Suprapubic skin (tissue), 4 donors: Measurements from ENCODE around the gene ADGRB3. TPM values are rescaled to one million over a fixed set of nuclear protein-coding genes. Genes with fewer than 3 reads are reported as not detected.
A peak's percentile ranks its signal among the peaks of the same experiment; 100 is the strongest.

Experiments
- DNase-seq, 2 donors: peaks; one replicate each; pipeline ENCODE4 v3.0.0-alpha.2; 2019; ENCODE audit warnings: low spot score in 2 of 2
- H3K27ac ChIP-seq: fragments of 200-600 bp; sonication (generic); one replicate; pipeline ENCODE4 v1.5.1; 2019
- H3K27me3 ChIP-seq: fragments of 200-600 bp; sonication (generic); one replicate; pipeline ENCODE4 v1.5.1; 2019
- H3K36me3 ChIP-seq: fragments of 200-600 bp; sonication (generic); one replicate; pipeline ENCODE4 v1.5.1; 2019
- H3K4me1 ChIP-seq: fragments of 200-600 bp; sonication (generic); one replicate; pipeline ENCODE4 v1.5.1; 2019
- H3K4me3 ChIP-seq: fragments of 200-600 bp; sonication (generic); one replicate; pipeline ENCODE4 v1.5.1; 2019; ENCODE audit warnings: mild to moderate bottlenecking
- H3K9me3 ChIP-seq: fragments of 200-600 bp; sonication (generic); one replicate; pipeline ENCODE4 v1.5.1; 2019
- EP300 ChIP-seq: sonication (generic); formaldehyde crosslinking; IDR thresholded peaks from one replicate; pipeline ENCODE4 v1.6.1; 2017; ENCODE audit warnings: antibody characterized with exemption
- POLR2A ChIP-seq, 2 donors: fragments of 450-650 bp; IDR thresholded peaks; one replicate each; pipeline ENCODE4 v1.6.1; 2017; ENCODE audit warnings: antibody characterized with exemption in 2 of 2, mild to moderate bottlenecking in 2 of 2, moderate library complexity in 2 of 2
- POLR2AphosphoS5 ChIP-seq, 3 donors: sonication (generic); formaldehyde crosslinking; IDR thresholded peaks; one replicate each; pipeline ENCODE4 v1.6.1; 2017; ENCODE audit warnings: antibody characterized with exemption in 3 of 3
- WGBS: methylation state at CpG from one replicate; pipeline ENCODE4 v1.1.5; 2018; 5-methylcytosine and 5-hydroxymethylcytosine counted together
- total RNA-seq, 4 donors: library from RNA; depleted of rRNA; stranded (reverse); fragments of >200 nt; gene quantifications; one replicate each; pipeline ENCODE4 v1.1.0, GENCODE V29; 2016
- TF ChIP-seq, protein P1 (sequence below), 2 donors: fragments of 200-600 bp in 1 of 2; fragments of 450-650 bp in 1 of 2; sonication (generic) in 1 of 2; IDR thresholded peaks; one replicate each; pipeline ENCODE4 v1.5.1; 2016 to 2019; ENCODE audit warnings: antibody characterized with exemption in 2 of 2, mild to moderate bottlenecking in 1 of 2, moderate library complexity in 1 of 2

The ADGRB3 gene
- total RNA-seq, 4 donors from 2014 or later, result 0.42 to 2.2 (median 1.3) TPM

DNA sequence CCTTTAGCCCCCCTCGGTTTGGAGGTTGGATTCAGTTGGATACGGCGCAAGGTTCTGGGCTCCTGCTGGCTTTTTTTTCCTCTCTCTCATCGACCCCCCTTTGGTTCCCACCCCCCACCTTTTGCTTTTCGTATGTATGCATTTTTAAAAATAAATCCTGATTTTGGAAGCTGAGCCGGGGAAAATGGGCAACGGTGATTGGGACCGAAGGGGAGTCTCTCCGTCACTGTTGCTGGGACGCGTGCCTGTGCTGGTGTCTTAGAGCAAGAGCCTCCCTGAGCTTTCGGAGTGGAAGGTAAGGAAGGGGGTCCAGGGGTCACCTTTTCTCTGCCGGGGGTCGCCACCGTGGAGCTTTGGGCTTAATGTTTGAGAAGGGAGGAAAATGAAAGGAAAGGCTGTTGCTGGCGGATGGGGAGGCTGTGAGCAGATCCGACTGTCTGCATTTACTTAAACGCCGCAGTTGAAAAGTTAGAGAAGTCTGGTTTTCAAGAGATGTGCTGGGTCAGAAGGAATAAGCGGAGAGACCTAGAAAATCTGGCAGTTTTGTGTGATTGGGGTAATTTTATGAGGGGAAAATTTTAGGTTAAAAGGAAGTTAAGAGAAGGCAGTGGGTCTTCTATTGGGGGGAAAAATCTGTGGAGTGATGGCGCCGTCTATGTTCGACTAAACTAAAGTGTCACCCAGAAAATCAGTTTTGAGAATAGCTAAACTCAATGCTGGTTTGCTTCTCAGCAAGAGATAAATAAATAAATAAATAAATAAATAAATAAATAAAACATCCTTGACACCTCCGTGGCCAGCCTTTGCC, 828 bp downstream of the ADGRB3 start:
- peaks cover 10% of the 10 kb centered on the region for H3K27me3 ChIP-seq
- H3K4me1 ChIP-seq, result peaks cover 33% of the 10 kb centered on the region
- no peaks in the 10 kb centered on the region for H3K9me3 ChIP-seq
- H3K4me3 ChIP-seq, result peak overlapping the region; percentile 63
- WGBS, result 3% methylated on average over 24 of the region's 24 CpGs
- no peaks in the 10 kb centered on the region for H3K36me3 ChIP-seq
- peak overlapping the region; percentile 60 for H3K27ac ChIP-seq
- DNase-seq, result no peak
- TF ChIP-seq EP300 (no peak), POLR2A (IDR thresholded peaks at IDR 0.05) (no peak), POLR2AphosphoS5 (IDR thresholded peaks at IDR 0.05) (no peak)
- TF ChIP-seq, protein P1, sequence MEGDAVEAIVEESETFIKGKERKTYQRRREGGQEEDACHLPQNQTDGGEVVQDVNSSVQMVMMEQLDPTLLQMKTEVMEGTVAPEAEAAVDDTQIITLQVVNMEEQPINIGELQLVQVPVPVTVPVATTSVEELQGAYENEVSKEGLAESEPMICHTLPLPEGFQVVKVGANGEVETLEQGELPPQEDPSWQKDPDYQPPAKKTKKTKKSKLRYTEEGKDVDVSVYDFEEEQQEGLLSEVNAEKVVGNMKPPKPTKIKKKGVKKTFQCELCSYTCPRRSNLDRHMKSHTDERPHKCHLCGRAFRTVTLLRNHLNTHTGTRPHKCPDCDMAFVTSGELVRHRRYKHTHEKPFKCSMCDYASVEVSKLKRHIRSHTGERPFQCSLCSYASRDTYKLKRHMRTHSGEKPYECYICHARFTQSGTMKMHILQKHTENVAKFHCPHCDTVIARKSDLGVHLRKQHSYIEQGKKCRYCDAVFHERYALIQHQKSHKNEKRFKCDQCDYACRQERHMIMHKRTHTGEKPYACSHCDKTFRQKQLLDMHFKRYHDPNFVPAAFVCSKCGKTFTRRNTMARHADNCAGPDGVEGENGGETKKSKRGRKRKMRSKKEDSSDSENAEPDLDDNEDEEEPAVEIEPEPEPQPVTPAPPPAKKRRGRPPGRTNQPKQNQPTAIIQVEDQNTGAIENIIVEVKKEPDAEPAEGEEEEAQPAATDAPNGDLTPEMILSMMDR (IDR thresholded peaks at IDR 0.05), result no peak

DNA sequence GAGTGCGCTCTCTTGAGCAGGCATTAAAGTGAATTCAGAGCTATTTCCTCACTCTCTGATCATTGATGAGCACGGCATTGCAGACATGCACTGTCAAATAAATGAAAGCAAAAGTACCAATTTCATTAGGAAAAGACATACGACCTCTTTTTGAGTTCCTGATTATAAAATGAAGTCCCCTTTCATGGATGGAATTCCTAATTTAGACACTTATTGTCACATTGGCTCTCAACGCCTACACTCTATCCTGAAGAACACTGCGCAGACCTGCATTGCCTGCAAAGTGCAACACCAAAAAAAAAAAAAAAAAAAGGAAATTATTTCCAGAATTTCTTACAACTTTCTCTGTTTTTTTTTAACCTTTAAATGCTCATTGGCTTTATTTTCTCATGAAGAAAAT, 1.6 kb downstream of the ADGRB3 start:
- no peak for DNase-seq
- Histone ChIP-seq H3K27ac (no peak overlapping the region), H3K27me3 (peaks cover 10% of the 10 kb centered on the region), H3K4me1 (peaks cover 33% of the 10 kb centered on the region), H3K4me3 (peak overlapping the region; percentile 63), H3K9me3 (no peaks in the 10 kb centered on the region), H3K36me3 (no peaks in the 10 kb centered on the region)
- no peak for TF ChIP-seq POLR2AphosphoS5 (IDR thresholded peaks at IDR 0.05)
- TF ChIP-seq, protein P1 (IDR thresholded peaks at IDR 0.05), result no peak
- no peak for TF ChIP-seq POLR2A (IDR thresholded peaks at IDR 0.05)
- no peak for TF ChIP-seq EP300
- 45% methylated on average over 5 of the region's 5 CpGs for WGBS

DNA sequence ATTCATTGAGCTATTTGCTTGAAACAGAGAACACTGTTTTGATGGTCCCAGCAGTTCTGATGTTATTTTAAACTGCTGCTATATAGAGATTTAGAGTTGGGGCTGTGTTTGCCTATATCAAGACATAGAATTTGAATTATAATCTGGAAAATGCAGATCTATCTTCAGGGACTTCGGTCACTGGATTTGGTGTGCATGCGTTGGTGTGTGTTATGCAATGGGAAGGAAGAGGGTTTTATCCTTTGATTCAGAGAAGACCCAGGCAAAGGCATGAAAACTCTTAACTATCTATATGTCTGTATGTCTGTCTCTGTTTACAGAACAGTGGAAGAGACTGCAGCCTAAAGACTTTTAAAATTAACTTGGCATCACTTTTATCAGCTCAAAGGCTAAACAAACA, 2.0 kb downstream of the ADGRB3 start:
- Histone ChIP-seq H3K4me1 (peaks cover 33% of the 10 kb centered on the region), H3K36me3 (no peaks in the 10 kb centered on the region), H3K27ac (no peak overlapping the region), H3K9me3 (no peaks in the 10 kb centered on the region), H3K27me3 (peaks cover 10% of the 10 kb centered on the region), H3K4me3 (no peak overlapping the region)
- no peak for DNase-seq
- TF ChIP-seq POLR2AphosphoS5 (IDR thresholded peaks at IDR 0.05), result no peak
- TF ChIP-seq POLR2A (IDR thresholded peaks at IDR 0.05), result no peak
- TF ChIP-seq, protein P1 (IDR thresholded peaks at IDR 0.05), result no peak
- TF ChIP-seq EP300, result no peak
- WGBS, result 59% methylated on average over 2 of the region's 2 CpGs

DNA sequence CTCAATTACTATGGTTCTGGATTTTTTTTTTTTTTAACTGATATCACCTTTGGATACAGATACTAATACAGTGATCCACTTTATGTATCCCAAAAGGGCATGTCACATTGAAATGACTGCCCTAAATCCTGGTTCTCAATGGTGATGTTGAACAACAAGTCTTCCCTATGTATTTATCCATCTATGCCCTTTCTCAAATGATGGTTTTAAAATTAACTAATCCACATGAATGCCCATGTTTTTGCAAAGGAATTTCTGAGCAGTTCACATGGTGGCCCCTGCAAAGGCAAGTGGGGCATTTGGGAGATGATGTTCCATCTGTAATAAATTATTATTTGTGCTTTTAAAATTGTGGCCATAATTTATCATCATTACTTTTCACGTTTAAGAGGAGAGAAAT, 2.7 kb downstream of the ADGRB3 start:
- Histone ChIP-seq H3K4me3 (no peak overlapping the region), H3K9me3 (no peaks in the 10 kb centered on the region), H3K36me3 (no peaks in the 10 kb centered on the region), H3K27ac (no peak overlapping the region), H3K27me3 (peaks cover 10% of the 10 kb centered on the region), H3K4me1 (peaks cover 33% of the 10 kb centered on the region)
- no peak for DNase-seq
- TF ChIP-seq POLR2AphosphoS5 (IDR thresholded peaks at IDR 0.05), result no peak
- TF ChIP-seq EP300, result no peak
- TF ChIP-seq, protein P1 (IDR thresholded peaks at IDR 0.05), result no peak
- no peak for TF ChIP-seq POLR2A (IDR thresholded peaks at IDR 0.05)
- WGBS, result 5% methylated on average over 1 of the region's 1 CpG

DNA sequence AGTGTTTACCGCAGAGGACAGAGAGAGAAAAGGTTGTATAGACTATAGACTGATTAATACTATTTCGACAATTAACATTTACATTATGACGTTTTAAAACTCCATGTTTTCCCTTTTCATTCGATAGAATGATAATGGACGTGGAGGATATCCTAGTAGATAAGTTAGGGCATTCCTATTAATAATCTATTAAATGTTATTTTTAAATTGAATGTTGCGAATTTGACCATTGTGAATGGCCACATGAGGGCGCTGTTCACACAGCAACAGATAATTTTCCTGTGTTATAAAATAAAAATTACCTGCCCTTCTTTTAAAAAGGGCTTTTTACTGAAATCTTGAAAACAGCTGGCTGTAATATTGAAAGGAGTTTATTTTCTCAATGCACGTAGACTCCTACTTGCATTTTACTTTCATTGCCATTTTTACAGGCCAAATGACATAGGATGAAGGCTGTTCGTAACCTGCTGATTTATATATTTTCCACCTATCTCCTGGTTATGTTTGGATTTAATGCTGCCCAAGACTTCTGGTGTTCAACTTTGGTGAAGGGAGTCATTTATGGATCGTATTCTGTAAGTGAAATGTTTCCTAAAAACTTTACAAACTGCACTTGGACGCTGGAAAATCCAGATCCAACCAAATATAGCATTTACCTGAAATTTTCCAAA, 3.3 kb downstream of the ADGRB3 start:
- no peaks in the 10 kb centered on the region for H3K36me3 ChIP-seq
- 30% methylated on average over 11 of the region's 11 CpGs for WGBS
- H3K4me3 ChIP-seq, result no peak overlapping the region
- H3K4me1 ChIP-seq, result peaks cover 33% of the 10 kb centered on the region
- DNase-seq, result no peak
- no peak overlapping the region for H3K27ac ChIP-seq
- H3K27me3 ChIP-seq, result peaks cover 10% of the 10 kb centered on the region
- no peaks in the 10 kb centered on the region for H3K9me3 ChIP-seq
- no peak for TF ChIP-seq POLR2AphosphoS5 (IDR thresholded peaks at IDR 0.05)
- TF ChIP-seq, protein P1 (IDR thresholded peaks at IDR 0.05), result peak; percentile 43 to 71
